ENCODE results near the gene MED8. TPM values are rescaled to one million over a fixed set of nuclear protein-coding genes. Genes with fewer than 3 reads are reported as not detected.

Gene MED8
- total and polyA plus RNA-seq, 2 of the 8 experiments (the other 6 are each of a cell fraction or from before 2014, with no cell fraction given) = 7.0 to 20.6 TPM

- WGBS, 2 experiments (ENCODE audit: extremely low coverage in 1 of 2, insufficient coverage in 1 of 2, insufficient read length in 1 of 2, insufficient replicate concordance in 2 of 2, low coverage in 1 of 2, low lambda C conversion rate in 2 of 2, missing lambda C conversion rate in 1 of 2) = 79% methylated on average over 6 of the region's 6 CpGs; no CpG with 5 or more reads in 1 of the 2 experiments
- TF ChIP-seq KDM1A (IDR thresholded peaks at IDR 0.05; ENCODE audit: borderline replicate concordance, low read length) (no peak), E2F6 (IDR thresholded peaks at IDR 0.05) (no peak), SP4 (IDR thresholded peaks at IDR 0.05; ENCODE audit: low read length) (no peak), YY1 (IDR thresholded peaks at IDR 0.05; ENCODE audit: low read depth, low read length) (no peak), TAF7 (optimal IDR thresholded peaks at IDR 0.05; ENCODE audit: borderline replicate concordance, low read depth, low read length) (no peak), SIX5 (IDR thresholded peaks at IDR 0.05; ENCODE audit: low read depth, low read length) (no peak), POLR2A (IDR thresholded peaks at IDR 0.05; ENCODE audit: control extremely low read depth in 1 of 2, low read depth in 2 of 2, low read length in 2 of 2) (no peak), NANOG (IDR thresholded peaks at IDR 0.05; ENCODE audit: insufficient read depth, low read depth, low read length, poor library complexity, severe bottlenecking) (no peak), CBX8 (IDR thresholded peaks at IDR 0.05; ENCODE audit: borderline replicate concordance, low read depth, low read length) (no peak), USF2 (IDR thresholded peaks at IDR 0.05; ENCODE audit: low read length) (no peak), KDM4A (IDR thresholded peaks at IDR 0.05; ENCODE audit: low read depth, low read length, severe bottlenecking) (no peak)
Observed at GRCh38 chr1:43382027-43382779, 7.4 kb downstream of the MED8 start.

More at GRCh38 chr1:43382027-43382779, 7.4 kb downstream of the MED8 start:
- H3K79me2 ChIP-seq (ENCODE audit: control insufficient read depth in 1 of 2, insufficient read depth in 2 of 2, low read length in 2 of 2) = no peaks in the 10 kb centered on the region
- no peak overlapping the region for H2BK5ac ChIP-seq (ENCODE audit: low read depth, low read length)
- H2AFZ ChIP-seq (ENCODE audit: low read length) = no peak overlapping the region
- no peak overlapping the region for H3K27ac ChIP-seq (ENCODE audit: low read depth, low read length)
- H3K56ac ChIP-seq (replicated peaks; ENCODE audit: insufficient read length, low read depth, low read length) = no peak overlapping the region
- no peak overlapping the region for H2BK20ac ChIP-seq (ENCODE audit: low read length)
- no peak overlapping the region for H3K23ac ChIP-seq (ENCODE audit: insufficient read length)
- H3K4me3 ChIP-seq (ENCODE audit: extremely low read depth in 1 of 4, insufficient read depth in 2 of 4, low read depth in 3 of 4, low read length in 4 of 4) = no peak overlapping the region
- no peak overlapping the region for H2BK120ac ChIP-seq (replicated peaks; ENCODE audit: low read depth, low read length)
- H3K4me1 ChIP-seq (replicated peaks in 1 of 4; ENCODE audit: control insufficient read depth in 3 of 4, insufficient read depth in 4 of 4, low read length in 3 of 4) = no peaks in the 10 kb centered on the region
- no peaks in the 10 kb centered on the region for H3K23me2 ChIP-seq (ENCODE audit: low read depth, low read length)
- CTCF ChIA-PET (ENCODE audit: partially characterized antibody) = interaction anchor here (0.6 to 3.8 kb wide), 13 partner anchors 9 to 220 kb away, joined by 3 to 15 read pairs (median 5); partner anchors contain the start of gene CDC20
- FAIRE-seq = no peak
- no peak overlapping the region for H3K4me2 ChIP-seq (ENCODE audit: insufficient read depth in 1 of 2, low read depth in 2 of 2, low read length in 2 of 2)
- no peaks in the 10 kb centered on the region for H3K9me3 ChIP-seq (ENCODE audit: insufficient read depth in 2 of 2, low read depth in 1 of 2, low read length in 1 of 2)
- no peak overlapping the region for H3K18ac ChIP-seq (ENCODE audit: extremely low read depth, low read length)
- H4K91ac ChIP-seq (replicated peaks; ENCODE audit: insufficient read length, low read length) = no peak overlapping the region
- H3K4ac ChIP-seq (replicated peaks; ENCODE audit: insufficient read length, low read depth, low read length) = no peak overlapping the region
- no peak overlapping the region for H4K5ac ChIP-seq (ENCODE audit: insufficient read length, low read depth, low read length)
- peaks cover 0 to 1% of the 10 kb centered on the region in 2 experiments for H4K20me1 ChIP-seq (replicated peaks in 1 of 2; ENCODE audit: control insufficient read depth in 1 of 2, insufficient read depth in 2 of 2, low read length in 2 of 2)
- H3K14ac ChIP-seq (ENCODE audit: insufficient read length) = no peak overlapping the region
- H3K9ac ChIP-seq (replicated peaks in 1 of 4; ENCODE audit: extremely low read depth in 1 of 4, low read depth in 3 of 4, low read length in 3 of 4) = no peak overlapping the region
- H2BK12ac ChIP-seq (ENCODE audit: low read depth, low read length) = no peak overlapping the region
- H4K8ac ChIP-seq (ENCODE audit: extremely low read depth, insufficient read depth, low read length) = no peak overlapping the region
- H2AK5ac ChIP-seq (ENCODE audit: low read depth, low read length) = no peak overlapping the region
- no peaks in the 10 kb centered on the region; the same call in 1 of the 2 replicates for H3K79me1 ChIP-seq (ENCODE audit: low read depth, low read length)
- H2BK15ac ChIP-seq (ENCODE audit: low read length) = no peak overlapping the region
- no peaks in the 10 kb centered on the region for H3K27me3 ChIP-seq (replicated peaks in 1 of 4; ENCODE audit: control insufficient read depth in 3 of 4, extremely low read depth in 1 of 4, insufficient read depth in 3 of 4, low read length in 3 of 4)
- no peak for DNase-seq (ENCODE audit: low read depth in 1 of 2, low spot score in 2 of 2)
- H3K36me3 ChIP-seq (ENCODE audit: control insufficient read depth in 2 of 4, insufficient read depth in 4 of 4, low read length in 3 of 4) = peaks cover 9 to 42% (median 37%) of the 10 kb centered on the region in 4 experiments
- POLR2A ChIA-PET (ENCODE audit: partially characterized antibody) = interaction anchor here (1.1 to 1.5 kb wide), 3 partner anchors 9 to 24 kb away, joined by 3 to 9 read pairs (median 5); partner anchors contain the start of gene ELOVL1

All from H1 (cell line).